ENCODE measurements around the gene SLC35E2B. TPM values are rescaled to one million over a fixed set of nuclear protein-coding genes. Genes with fewer than 3 reads are reported as not detected.
"Not testable (repeated sequence)": the region's sequence is repeated elsewhere in the genome, so short reads cannot be mapped to it uniquely, and the experiment has no call there.

Gene SLC35E2B
- total RNA-seq, 3 donors from 2014 or later (not counting 1 experiment from before 2014, with no cell fraction given): 57.6 to 79.9 (median 61.8) TPM

DNA sequence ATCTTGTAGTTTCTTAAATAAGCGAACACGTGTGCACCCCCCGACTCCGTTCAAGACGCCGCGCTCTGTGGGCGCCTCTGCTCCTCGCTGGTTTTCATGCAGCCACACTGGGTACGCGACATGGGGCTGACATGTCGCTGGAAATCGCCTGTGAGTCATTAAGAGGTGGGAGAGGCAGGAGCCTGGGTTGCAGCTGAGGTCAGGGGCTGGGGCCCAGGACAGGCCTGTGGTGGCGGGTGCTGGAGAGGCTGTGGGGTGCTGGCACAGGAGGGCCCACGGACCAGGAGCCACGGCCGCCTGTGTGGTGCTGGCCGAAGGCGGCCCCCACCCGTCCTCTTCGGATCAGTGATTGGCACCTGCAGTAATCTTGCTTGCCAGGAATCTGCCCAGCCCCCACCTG, 17.8 kb downstream of the SLC35E2B start:
- H3K4me1 Mint-ChIP-seq: peaks cover 21 to 22% of the 10 kb centered on the region in 2 donors
- H3K27me3 Mint-ChIP-seq (ENCODE audit: low read depth in 2 of 2); H3K27me3 ChIP-seq (ENCODE audit: control insufficient read depth, insufficient read depth, low read length); ATAC-seq; H3K4me3 Mint-ChIP-seq; H3K9me3 Mint-ChIP-seq; H3K4me3 ChIP-seq (ENCODE audit: low read length); H3K27ac Mint-ChIP-seq; H3K9me3 ChIP-seq (ENCODE audit: control insufficient read depth, insufficient read depth, low read length); H3K36me3 Mint-ChIP-seq; DNase-seq; H3K27ac ChIP-seq (ENCODE audit: low read length): not testable (repeated sequence)
- intact Hi-C loops (cut with micrococcal nuclease): loop anchor here (10.0 kb wide), 2 partner anchors 60 to 100 kb away; partner anchors contain the start of genes MIB2 and SSU72
- WGBS (ENCODE audit: insufficient coverage): 95% methylated on average over 13 of the region's 21 CpGs
- peaks cover 22% of the 10 kb centered on the region for H3K36me3 ChIP-seq (ENCODE audit: control insufficient read depth, insufficient read depth, low read length)
- peaks cover 28% of the 10 kb centered on the region for H3K4me1 ChIP-seq (ENCODE audit: control insufficient read depth, insufficient read depth, low read length)

DNA sequence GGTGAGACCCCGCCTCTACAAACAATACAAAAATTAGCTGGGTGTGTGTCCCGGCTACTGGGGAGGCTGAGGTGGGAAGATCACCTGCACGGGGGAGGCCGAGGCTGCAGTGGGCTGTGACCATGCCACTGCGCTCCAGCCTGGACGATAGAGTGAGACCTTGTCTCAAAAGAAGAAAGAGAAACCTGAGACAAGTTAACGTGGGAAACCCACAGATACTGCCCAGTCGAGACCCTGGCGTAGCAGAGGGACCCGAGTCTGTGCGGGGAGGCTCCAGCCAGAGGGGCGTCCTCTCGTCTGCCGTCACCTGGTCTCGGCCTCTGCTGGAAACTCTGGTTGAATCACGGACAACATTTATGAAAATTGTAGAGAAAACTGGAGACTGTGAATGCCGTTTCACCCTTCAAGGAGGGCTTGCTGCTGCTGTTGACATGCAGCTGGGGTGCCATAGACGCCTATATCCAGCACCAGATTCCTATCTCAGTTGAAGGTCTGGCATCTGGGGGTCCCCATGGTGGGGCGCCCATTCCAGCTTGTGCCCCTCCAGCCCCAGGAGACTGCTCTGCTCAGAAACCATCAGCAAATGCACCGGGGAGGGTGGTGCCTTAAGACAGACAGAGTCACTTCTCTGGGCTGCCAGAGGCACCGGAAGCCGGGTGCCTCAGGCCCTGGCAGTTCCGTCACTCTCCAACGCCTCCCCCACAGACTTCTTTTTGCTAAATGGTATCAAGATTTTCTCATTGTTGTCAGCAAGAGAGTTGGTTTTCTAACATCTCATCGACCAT, 20.2 kb downstream of the SLC35E2B start:
- Histone ChIP-seq H3K27me3 (ENCODE audit: control insufficient read depth, insufficient read depth, low read length) (no peaks in the 10 kb centered on the region), H3K36me3 (ENCODE audit: control insufficient read depth, insufficient read depth, low read length) (peaks cover 33% of the 10 kb centered on the region), H3K27ac (ENCODE audit: low read length) (no peak overlapping the region), H3K9me3 (ENCODE audit: control insufficient read depth, insufficient read depth, low read length) (no peaks in the 10 kb centered on the region), H3K4me3 (ENCODE audit: low read length) (no peak overlapping the region), H3K4me1 (ENCODE audit: control insufficient read depth, insufficient read depth, low read length) (peaks cover 9% of the 10 kb centered on the region)
- Mint-ChIP-seq H3K27ac (no peak overlapping the region), H3K4me1 (peaks cover 1 to 3% of the 10 kb centered on the region in 2 donors), H3K9me3 (no peaks in the 10 kb centered on the region), H3K4me3 (no peak overlapping the region), H3K36me3 (no peaks in the 10 kb centered on the region), H3K27me3 (ENCODE audit: low read depth in 2 of 2) (no peaks in the 10 kb centered on the region)
- TF ChIP-seq, protein P1, sequence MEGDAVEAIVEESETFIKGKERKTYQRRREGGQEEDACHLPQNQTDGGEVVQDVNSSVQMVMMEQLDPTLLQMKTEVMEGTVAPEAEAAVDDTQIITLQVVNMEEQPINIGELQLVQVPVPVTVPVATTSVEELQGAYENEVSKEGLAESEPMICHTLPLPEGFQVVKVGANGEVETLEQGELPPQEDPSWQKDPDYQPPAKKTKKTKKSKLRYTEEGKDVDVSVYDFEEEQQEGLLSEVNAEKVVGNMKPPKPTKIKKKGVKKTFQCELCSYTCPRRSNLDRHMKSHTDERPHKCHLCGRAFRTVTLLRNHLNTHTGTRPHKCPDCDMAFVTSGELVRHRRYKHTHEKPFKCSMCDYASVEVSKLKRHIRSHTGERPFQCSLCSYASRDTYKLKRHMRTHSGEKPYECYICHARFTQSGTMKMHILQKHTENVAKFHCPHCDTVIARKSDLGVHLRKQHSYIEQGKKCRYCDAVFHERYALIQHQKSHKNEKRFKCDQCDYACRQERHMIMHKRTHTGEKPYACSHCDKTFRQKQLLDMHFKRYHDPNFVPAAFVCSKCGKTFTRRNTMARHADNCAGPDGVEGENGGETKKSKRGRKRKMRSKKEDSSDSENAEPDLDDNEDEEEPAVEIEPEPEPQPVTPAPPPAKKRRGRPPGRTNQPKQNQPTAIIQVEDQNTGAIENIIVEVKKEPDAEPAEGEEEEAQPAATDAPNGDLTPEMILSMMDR (IDR thresholded peaks at IDR 0.05): no peak
- WGBS (ENCODE audit: insufficient coverage): 97% methylated on average over 24 of the region's 25 CpGs
- ATAC-seq (no peak), DNase-seq (no peak)
- intact Hi-C loops (cut with micrococcal nuclease): loop anchor here (10.0 kb wide), 2 partner anchors 58 to 98 kb away; partner anchors contain the start of genes MIB2 and SSU72

DNA sequence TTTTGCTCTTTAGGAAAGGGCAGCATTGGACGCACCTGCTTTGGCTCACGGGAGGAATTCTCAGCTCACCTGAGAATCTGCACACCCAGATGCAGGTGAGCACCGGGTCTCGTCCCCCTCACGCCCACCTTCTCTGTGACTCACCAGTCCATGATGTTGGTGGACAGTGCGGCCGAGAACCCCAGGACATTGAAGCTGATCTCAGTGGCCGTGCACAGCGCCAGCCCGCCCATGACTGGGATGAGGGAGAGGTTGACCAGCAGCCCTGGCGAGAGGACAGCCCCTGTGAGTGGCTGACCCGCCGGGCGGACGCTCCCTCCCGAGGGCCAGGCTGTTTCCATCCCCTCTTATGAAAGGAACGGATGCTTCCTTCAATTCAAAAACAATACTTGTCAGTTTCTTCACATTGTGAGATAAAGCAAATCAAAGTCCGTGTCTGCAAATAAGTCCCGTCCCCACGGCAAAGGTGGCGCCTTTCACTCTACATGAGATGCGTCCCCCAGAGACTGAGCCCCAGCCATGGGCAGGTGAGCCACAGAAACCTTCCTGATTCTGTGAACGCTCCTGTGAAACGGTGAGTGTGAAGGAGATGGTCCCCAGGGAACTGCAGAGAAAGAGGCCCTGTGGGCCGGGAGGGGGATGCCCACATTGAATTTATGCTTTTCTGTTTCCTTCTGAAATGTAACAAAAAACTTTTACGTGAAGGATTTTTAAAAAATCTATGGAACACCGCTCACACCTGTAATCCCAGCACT, 21.1 kb downstream of the SLC35E2B start:
- no peaks in the 10 kb centered on the region for H3K27me3 Mint-ChIP-seq (ENCODE audit: low read depth in 2 of 2)
- H3K36me3 Mint-ChIP-seq: no peaks in the 10 kb centered on the region
- Histone ChIP-seq H3K4me1 (ENCODE audit: control insufficient read depth, insufficient read depth, low read length) (peaks cover 6% of the 10 kb centered on the region), H3K36me3 (ENCODE audit: control insufficient read depth, insufficient read depth, low read length) (peaks cover 34% of the 10 kb centered on the region), H3K27ac (ENCODE audit: low read length) (no peak overlapping the region), H3K4me3 (ENCODE audit: low read length) (no peak overlapping the region), H3K9me3 (ENCODE audit: control insufficient read depth, insufficient read depth, low read length) (no peaks in the 10 kb centered on the region), H3K27me3 (ENCODE audit: control insufficient read depth, insufficient read depth, low read length) (no peaks in the 10 kb centered on the region)
- 92% methylated on average over 26 of the region's 27 CpGs for WGBS (ENCODE audit: insufficient coverage)
- no peak overlapping the region for H3K27ac Mint-ChIP-seq
- no peak overlapping the region for H3K4me3 Mint-ChIP-seq
- TF ChIP-seq, protein P1 (IDR thresholded peaks at IDR 0.05): no peak
- no peak for ATAC-seq
- intact Hi-C loops (cut with micrococcal nuclease): loop anchor here (10.0 kb wide), 2 partner anchors 57 to 97 kb away; partner anchors contain the start of genes MIB2 and SSU72
- H3K9me3 Mint-ChIP-seq: no peaks in the 10 kb centered on the region
- no peaks in the 10 kb centered on the region for H3K4me1 Mint-ChIP-seq
- no peak for DNase-seq

DNA sequence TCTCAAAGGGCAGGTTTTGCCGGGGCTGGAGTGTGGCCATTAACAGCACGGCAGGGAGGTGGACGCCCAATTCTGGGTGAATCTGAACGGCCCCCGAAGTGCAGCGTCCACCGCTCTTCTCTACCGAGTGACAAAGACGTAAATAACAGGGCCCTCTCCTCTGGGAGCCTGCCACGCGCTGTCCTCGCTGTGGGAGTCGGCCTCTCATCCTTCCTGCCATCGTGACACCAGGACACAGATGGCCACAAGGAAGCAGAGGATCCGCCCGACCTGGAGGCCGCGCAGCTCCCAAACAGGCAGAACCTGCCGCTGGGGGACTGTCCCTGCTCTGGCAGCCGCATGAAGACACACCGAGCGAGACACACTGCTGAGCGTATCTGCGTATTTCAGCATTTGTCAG, 21.7 kb downstream of the SLC35E2B start:
- ATAC-seq (no peak), DNase-seq (no peak)
- WGBS (ENCODE audit: insufficient coverage): 98% methylated on average over 24 of the region's 24 CpGs
- H3K27ac Mint-ChIP-seq: no peak overlapping the region
- no peak overlapping the region for H3K4me3 Mint-ChIP-seq
- H3K36me3 Mint-ChIP-seq: no peaks in the 10 kb centered on the region
- intact Hi-C loops (cut with micrococcal nuclease): loop anchor here (10.0 kb wide), 2 partner anchors 56 to 96 kb away; partner anchors contain the start of genes MIB2 and SSU72
- peaks cover 41% of the 10 kb centered on the region for H3K36me3 ChIP-seq (ENCODE audit: control insufficient read depth, insufficient read depth, low read length)
- no peak overlapping the region for H3K4me3 ChIP-seq (ENCODE audit: low read length)
- no peaks in the 10 kb centered on the region for H3K9me3 Mint-ChIP-seq
- H3K27me3 Mint-ChIP-seq (ENCODE audit: low read depth in 2 of 2): no peaks in the 10 kb centered on the region
- H3K27ac ChIP-seq (ENCODE audit: low read length): no peak overlapping the region
- H3K9me3 ChIP-seq (ENCODE audit: control insufficient read depth, insufficient read depth, low read length): no peaks in the 10 kb centered on the region
- peaks cover 6% of the 10 kb centered on the region for H3K4me1 ChIP-seq (ENCODE audit: control insufficient read depth, insufficient read depth, low read length)
- H3K27me3 ChIP-seq (ENCODE audit: control insufficient read depth, insufficient read depth, low read length): no peaks in the 10 kb centered on the region
- H3K4me1 Mint-ChIP-seq: no peaks in the 10 kb centered on the region
- TF ChIP-seq, protein P1 (IDR thresholded peaks at IDR 0.05): no peak

Data from natural killer cell (primary cell).